Pancreas (tissue), 10 donors: Measurements from ENCODE around the gene FBLIM1. TPM values are rescaled to one million over a fixed set of nuclear protein-coding genes. Genes with fewer than 3 reads are reported as not detected.
A peak's percentile ranks its signal among the peaks of the same experiment; 100 is the strongest.
"Not testable (repeated sequence)": the region's sequence is repeated elsewhere in the genome, so short reads cannot be mapped to it uniquely, and the experiment has no call there.

Experiments used
- ATAC-seq, 4 donors: fragments of 200-7000 bp; cut with Tn5 transposase; one replicate each; pipeline versions ENCODE4 v1.8.0 to v1.9.1; 2020; ENCODE audit warnings: mild to moderate bottlenecking in 4 of 4, moderate library complexity in 4 of 4
- DNase-seq, 6 donors: peaks; one replicate each; pipeline ENCODE4 v3.0.0-alpha.2; 2020
- FAIRE-seq: peaks from 2 replicates; lab custom pipeline; 2012; peaks lifted over from hg19 to GRCh38; lab: Jason Lieb, UNC
- H3K27ac ChIP-seq, 4 donors: fragments of 200-600 bp; sonication (generic); 1 replicate in 3 of 4; 2 replicates in 1 of 4; pipeline versions ENCODE4 v1.5.0 to v1.8.0; 2020
- H3K27me3 ChIP-seq, 4 donors: fragments of 200-600 bp; one replicate each; pipeline ENCODE4 v1.8.0; 2021
- H3K36me3 ChIP-seq, 3 donors: fragments of 200-600 bp; sonication (generic) in 1 of 3; one replicate each; pipeline versions ENCODE4 v1.5.0 to v1.8.0; 2020 to 2021
- H3K4me1 ChIP-seq, 3 donors: fragments of 200-600 bp; one replicate each; pipeline ENCODE4 v1.8.0; 2021
- H3K4me3 ChIP-seq, 4 donors: fragments of 200-600 bp; sonication (generic) in 2 of 4; one replicate each; pipeline versions ENCODE4 v1.5.0 to v1.8.0; 2020 to 2021
- H3K9me3 ChIP-seq, 4 donors: fragments of 200-600 bp; one replicate each; pipeline ENCODE4 v1.8.0; 2021
- WGBS, 2 donors: extraction: QIAGEN DNeasy Blood & Tissue Kit; methylation state at CpG; one replicate each; pipeline ENCODE4 v1.1.7; 2013; 5-methylcytosine and 5-hydroxymethylcytosine counted together
- intact Hi-C, 3 donors: fragments of 100-400 bp; cut with DNase I; formaldehyde crosslinking; loops; one replicate each; pipeline versions ENCODE4 v1.11.1 to v1.14.2; 2022
- polyA plus RNA-seq, 2 donors: library from polyadenylated mRNA; stranded (reverse); fragments of 200-250 nt; gene quantifications; one replicate each; pipeline ENCODE4 v1.2.3, GENCODE V29; 2013
- total RNA-seq, 6 donors: library from RNA; stranded (reverse); fragmentation: NEBNext Ultra II Directional in 4 of 6; extraction: Animal tissue kit (Norgen Biotek cat#: 25700) in 4 of 6; gene quantifications; one replicate each; pipeline versions ENCODE4 v1.2.1 to v1.2.4, GENCODE V29; 2021 to 2023
- TF ChIP-seq, protein P1 (sequence below), 4 donors: fragments of 200-600 bp; sonication (generic) in 3 of 4; IDR thresholded peaks; one replicate each; pipeline versions ENCODE4 v1.5.0 to v1.8.0; 2021; ENCODE audit warnings: antibody characterized with exemption in 4 of 4
- donor health status: healthy with polysubstance abuse.
- donor health status: DM: no; HTN: no; CAD: no; lungs with moderate emphysema.
- donor health status: DM: no; HTN: no; CAD: no.
- donor health status: control.
- donor health status: control.
- donor health status: Bipolar disorder and iron deficiency.
- donor health status: DM: yes; HTN: yes; CAD: no.
- donor health status: DM: no; HTN: no; CAD: no.
- donor health status: DM: no; HTN: no; CAD: no.
- donor health status: DM: yes; HTN: yes; CAD: no.

Gene FBLIM1
- total and polyA plus RNA-seq, 8 donors: 20.4 to 61.5 (median 29.4) TPM

DNA sequence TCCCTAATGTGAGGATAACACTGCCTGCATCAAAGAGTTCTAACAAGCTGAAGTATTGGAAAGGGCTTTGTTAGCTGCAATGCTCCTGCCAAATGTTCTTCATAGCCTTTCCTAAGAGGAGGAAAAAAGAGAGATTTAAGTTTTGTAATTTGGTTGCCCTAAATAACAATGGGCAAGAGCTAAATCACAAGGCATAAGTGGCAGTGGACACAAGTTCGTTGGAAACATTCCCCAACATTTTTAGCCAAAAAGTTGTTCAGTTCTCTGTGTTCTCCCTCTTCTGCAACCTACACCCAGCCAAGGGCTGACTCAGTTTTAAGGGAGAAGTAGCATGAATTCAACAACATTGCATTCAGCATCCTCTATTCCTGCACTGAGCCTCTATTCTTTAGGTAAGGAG is 51.5 kb downstream of the FBLIM1 start:
- Histone ChIP-seq H3K27me3 (no peaks in the 10 kb centered on the region), H3K4me3 (no peak overlapping the region), H3K9me3 (no peaks in the 10 kb centered on the region), H3K4me1 (no peaks in the 10 kb centered on the region), H3K36me3 (no peaks in the 10 kb centered on the region), H3K27ac (no peak overlapping the region)
- intact Hi-C loops: no loop called here
- 47 to 51% methylated on average over 1 of the region's 1 CpG for WGBS, 2 donors
- ATAC-seq (no peak), FAIRE-seq (no peak), DNase-seq (no peak)
- TF ChIP-seq, protein P1, sequence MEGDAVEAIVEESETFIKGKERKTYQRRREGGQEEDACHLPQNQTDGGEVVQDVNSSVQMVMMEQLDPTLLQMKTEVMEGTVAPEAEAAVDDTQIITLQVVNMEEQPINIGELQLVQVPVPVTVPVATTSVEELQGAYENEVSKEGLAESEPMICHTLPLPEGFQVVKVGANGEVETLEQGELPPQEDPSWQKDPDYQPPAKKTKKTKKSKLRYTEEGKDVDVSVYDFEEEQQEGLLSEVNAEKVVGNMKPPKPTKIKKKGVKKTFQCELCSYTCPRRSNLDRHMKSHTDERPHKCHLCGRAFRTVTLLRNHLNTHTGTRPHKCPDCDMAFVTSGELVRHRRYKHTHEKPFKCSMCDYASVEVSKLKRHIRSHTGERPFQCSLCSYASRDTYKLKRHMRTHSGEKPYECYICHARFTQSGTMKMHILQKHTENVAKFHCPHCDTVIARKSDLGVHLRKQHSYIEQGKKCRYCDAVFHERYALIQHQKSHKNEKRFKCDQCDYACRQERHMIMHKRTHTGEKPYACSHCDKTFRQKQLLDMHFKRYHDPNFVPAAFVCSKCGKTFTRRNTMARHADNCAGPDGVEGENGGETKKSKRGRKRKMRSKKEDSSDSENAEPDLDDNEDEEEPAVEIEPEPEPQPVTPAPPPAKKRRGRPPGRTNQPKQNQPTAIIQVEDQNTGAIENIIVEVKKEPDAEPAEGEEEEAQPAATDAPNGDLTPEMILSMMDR (IDR thresholded peaks at IDR 0.05): no peak

DNA sequence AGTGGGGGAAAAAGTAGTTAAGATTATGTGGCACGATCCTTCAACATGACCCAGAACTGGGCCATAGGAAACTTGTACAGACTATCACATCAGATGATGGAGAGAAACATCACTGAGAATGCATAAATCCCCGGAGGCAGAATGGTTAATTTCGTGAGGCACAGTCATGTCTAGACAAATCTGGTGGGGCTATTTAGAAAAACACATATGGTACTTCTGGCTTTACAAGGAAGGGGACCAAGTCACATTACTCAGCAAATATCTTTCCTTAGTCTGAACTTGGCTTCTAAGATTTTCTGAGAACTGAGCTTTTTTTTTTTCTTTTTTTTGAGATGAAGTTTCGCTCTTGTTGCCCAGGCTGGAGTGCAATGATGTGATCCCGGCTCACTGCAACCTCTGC is 58.1 kb downstream of the FBLIM1 start:
- ATAC-seq (no peak), DNase-seq (no peak), FAIRE-seq (no peak)
- no peaks in the 10 kb centered on the region for H3K9me3 ChIP-seq
- H3K4me3 ChIP-seq: no peak overlapping the region
- TF ChIP-seq, protein P1 (IDR thresholded peaks at IDR 0.05): no peak
- intact Hi-C loops: no loop called here
- H3K27me3 ChIP-seq: no peaks in the 10 kb centered on the region
- H3K36me3 ChIP-seq: no peaks in the 10 kb centered on the region
- no peak overlapping the region for H3K27ac ChIP-seq
- H3K4me1 ChIP-seq: no peaks in the 10 kb centered on the region
- 78 to 89% methylated on average over 5 of the region's 5 CpGs for WGBS, 2 donors

DNA sequence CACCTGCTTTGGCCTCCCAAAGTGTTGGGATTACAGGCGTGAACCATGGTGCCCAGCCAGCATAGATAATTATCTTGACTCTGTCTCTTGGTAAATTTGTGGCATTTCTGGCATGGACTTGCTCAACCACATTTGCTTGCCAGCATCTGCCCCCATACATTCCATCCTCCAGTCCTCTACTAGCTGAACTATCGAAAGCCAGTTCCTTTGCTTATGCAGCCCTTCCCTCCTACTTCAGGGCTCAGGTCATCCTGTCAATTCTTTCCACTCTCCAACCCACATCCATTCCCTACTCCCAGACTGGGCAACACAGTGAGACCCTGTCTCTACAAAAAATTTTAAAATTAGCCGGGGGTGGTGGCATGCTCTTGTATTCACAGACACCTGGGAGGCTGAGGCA is 61.9 kb downstream of the FBLIM1 start:
- no peaks in the 10 kb centered on the region for H3K9me3 ChIP-seq
- H3K4me1 ChIP-seq: no peaks in the 10 kb centered on the region
- no peaks in the 10 kb centered on the region for H3K27me3 ChIP-seq
- intact Hi-C loops: no loop called here
- FAIRE-seq: no peak
- H3K36me3 ChIP-seq: no peaks in the 10 kb centered on the region
- ATAC-seq: no peak
- H3K4me3 ChIP-seq: no peak overlapping the region
- DNase-seq: no peak
- 91 to 93% methylated on average over 3 of the region's 3 CpGs for WGBS, 2 donors
- H3K27ac ChIP-seq: no peak overlapping the region
- TF ChIP-seq, protein P1 (IDR thresholded peaks at IDR 0.05): no peak

DNA sequence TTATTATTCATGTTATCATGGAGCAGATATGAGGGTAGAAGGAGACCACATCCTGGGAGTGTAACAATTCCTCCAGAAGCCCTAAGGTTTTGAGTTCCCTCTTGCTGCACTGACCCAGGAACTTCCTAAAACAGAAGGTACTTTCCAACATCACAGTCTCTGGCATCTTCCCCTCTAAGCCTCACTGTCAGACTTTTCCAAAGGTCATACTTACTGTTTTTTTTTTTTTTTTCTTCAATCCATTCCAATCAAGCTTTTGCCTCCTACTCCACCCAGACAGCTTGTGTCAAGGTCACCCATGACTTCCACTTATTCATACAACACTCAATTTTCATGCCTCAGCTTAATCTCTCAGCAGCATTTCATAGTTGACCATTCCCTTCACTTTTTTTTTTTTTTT is 67.2 kb downstream of the FBLIM1 start:
- Histone ChIP-seq H3K27me3 (no peaks in the 10 kb centered on the region), H3K27ac (no peak overlapping the region), H3K36me3 (no peaks in the 10 kb centered on the region), H3K4me3 (no peak overlapping the region), H3K4me1 (no peaks in the 10 kb centered on the region), H3K9me3 (no peaks in the 10 kb centered on the region)
- FAIRE-seq (no peak), DNase-seq (no peak), ATAC-seq (peak in 3 of 4 donors; percentile 39 to 69 (median 64))
- intact Hi-C loops: no loop called here
- TF ChIP-seq, protein P1 (IDR thresholded peaks at IDR 0.05): no peak

DNA sequence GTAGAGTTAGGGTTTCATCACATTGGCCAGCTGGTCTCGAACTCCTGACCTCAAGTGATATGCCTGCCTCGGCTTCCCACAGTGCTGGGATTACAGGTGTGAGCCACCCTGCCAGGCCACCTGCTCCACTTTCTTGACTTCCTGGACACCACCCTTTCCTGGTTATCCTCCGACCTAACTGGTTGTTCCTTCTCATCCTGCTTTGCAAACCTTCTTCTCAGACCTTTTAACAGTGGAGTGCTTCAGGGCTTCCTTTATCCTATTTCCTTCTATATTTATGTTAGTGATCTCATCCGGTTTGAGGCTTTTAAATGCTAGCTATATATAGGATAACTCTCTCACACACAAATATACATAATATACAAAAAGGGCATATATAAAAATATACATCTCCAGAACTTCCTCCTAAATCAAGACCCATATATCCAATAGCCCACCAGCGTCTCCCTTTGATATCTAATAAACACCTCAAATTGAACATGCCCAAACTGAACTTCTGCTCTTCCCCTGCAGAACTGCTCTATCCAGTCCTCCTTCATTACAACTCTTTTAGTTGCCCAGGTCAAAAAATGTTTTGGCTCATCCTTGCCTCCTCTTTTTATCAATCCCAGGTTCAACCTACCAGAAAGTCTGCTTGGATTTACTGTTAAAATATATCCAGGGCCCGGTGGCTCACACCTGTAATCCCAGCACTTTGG is 68.4 kb downstream of the FBLIM1 start:
- no peaks in the 10 kb centered on the region for H3K9me3 ChIP-seq
- intact Hi-C loops: no loop called here

DNA sequence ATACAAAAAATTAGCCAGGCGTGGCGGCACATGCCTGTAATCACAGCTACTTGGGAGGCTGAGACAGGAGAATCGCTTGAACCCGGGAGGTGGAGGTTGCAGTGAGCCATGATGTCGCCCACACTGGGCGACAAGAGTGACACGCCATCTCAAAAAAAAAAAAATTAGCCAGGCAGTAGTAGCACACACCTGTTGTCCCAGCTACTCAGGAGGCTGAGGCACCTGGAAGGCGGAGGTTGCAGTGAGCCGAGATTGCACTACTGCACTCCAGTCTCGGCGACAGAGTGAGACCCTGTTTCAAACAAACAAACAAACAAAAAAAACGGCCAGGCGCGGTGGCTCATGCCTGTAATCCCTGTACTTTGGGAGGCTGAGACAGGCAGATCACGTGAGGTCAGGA is 69.0 kb downstream of the FBLIM1 start:
- H3K27ac ChIP-seq, DNase-seq, H3K9me3 ChIP-seq, H3K4me3 ChIP-seq, H3K36me3 ChIP-seq, FAIRE-seq, H3K27me3 ChIP-seq, ATAC-seq, H3K4me1 ChIP-seq, intact Hi-C loops: not testable (repeated sequence)
- 92 to 96% methylated on average over 15 of the region's 15 CpGs for WGBS, 2 donors

More for the DNA sequence above, 68.4 kb downstream of the FBLIM1 start:
- TF ChIP-seq, protein P1 (IDR thresholded peaks at IDR 0.05): no peak
- no peaks in the 10 kb centered on the region for H3K27me3 ChIP-seq
- H3K27ac ChIP-seq: no peak overlapping the region
- no peaks in the 10 kb centered on the region for H3K4me1 ChIP-seq
- FAIRE-seq (no peak), DNase-seq (no peak), ATAC-seq (no peak)
- no peak overlapping the region for H3K4me3 ChIP-seq
- WGBS, 2 donors: 84% methylated on average over 6 of the region's 6 CpGs
- no peaks in the 10 kb centered on the region for H3K36me3 ChIP-seq

DNA sequence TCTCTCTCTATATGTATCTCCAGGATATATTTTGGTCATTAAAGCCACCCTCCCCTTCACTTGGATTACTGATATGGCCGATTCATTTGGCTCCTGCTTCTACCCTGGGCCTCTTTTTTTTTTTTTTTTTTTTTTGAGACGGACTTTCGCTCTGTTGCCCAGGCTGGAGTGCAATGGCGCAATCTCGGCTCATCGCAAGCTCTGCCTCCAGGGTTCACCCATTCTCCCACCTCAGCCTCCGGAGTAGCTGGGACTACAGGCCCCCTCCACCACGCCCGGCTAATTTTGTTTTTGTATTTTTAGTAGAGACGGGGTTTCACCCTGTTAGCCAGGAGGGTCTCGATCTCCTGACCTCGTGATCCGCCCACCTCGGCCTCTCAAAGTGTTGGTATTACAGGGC is 70.3 kb downstream of the FBLIM1 start:
- FAIRE-seq, H3K4me3 ChIP-seq, H3K4me1 ChIP-seq, DNase-seq, ATAC-seq, H3K27ac ChIP-seq, H3K36me3 ChIP-seq, H3K27me3 ChIP-seq, H3K9me3 ChIP-seq, intact Hi-C loops: not testable (repeated sequence)
- 94 to 95% methylated on average over 14 of the region's 14 CpGs for WGBS, 2 donors
